ENCODE data around the gene MUC6.
"Not testable (repeated sequence)": the region's sequence is repeated elsewhere in the genome, so short reads cannot be mapped to it uniquely, and the experiment has no call there.

Gene MUC6

DNA sequence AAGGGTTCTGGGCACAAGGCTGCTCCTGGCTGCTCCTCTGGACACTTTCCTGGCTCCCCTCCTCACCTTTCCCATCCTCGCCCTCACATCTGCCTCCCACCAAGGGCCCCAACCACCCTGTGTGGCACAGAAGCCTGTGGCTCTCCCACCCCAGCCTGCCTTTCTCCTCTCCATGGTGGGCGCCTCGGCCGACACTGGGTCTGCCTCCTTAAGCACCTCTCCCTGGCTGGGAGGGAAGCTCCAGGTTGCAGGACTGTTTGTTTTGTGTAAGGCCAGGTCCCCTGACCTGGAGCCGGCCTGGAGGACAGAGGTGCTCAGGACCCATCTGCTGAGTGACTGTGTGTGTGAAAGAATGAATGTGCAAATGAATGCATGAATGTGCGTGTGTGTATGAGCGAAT is 14.1 kb downstream of the MUC6 start:
- no peak for DNase-seq

DNA sequence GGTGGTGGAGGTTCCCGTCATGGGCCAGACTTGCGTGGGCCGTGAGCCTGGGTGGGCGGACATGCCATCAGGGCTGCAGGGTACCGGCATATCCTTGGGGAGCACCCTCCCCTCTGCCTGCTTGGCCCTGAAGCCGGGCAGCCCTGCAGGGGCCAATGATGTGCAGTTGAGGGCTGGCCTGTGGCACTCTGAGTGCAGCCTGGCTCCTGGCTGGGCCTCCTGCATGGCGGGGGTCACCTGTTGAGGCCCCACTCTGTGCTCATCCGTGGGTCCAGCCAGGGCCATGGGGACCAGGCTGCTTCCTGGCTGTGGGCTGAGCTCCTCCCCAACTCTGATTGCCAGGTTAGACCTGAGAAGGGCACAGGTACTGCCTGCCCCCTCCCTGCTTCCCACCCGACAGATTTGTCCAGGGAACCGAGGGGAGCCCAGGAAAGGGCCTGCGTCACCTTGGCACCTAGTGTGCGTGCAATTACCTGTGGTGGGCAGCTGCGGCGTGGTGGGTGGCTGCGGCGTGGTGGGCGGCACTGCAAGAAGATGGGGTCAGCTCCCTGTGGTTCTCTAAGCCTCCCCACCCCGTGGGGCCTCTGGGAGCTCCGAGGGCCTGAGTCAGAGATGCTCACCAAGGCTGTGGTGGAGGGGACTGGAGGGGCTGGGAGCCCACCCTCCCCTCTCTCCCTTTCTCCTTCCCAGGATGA is 16.2 kb downstream of the MUC6 start:
- DNase-seq: no peak

- no peak for DNase-seq
These were observed 17.1 kb downstream of the MUC6 start for GRCh38 chr11:1019321-1019910.

DNA sequence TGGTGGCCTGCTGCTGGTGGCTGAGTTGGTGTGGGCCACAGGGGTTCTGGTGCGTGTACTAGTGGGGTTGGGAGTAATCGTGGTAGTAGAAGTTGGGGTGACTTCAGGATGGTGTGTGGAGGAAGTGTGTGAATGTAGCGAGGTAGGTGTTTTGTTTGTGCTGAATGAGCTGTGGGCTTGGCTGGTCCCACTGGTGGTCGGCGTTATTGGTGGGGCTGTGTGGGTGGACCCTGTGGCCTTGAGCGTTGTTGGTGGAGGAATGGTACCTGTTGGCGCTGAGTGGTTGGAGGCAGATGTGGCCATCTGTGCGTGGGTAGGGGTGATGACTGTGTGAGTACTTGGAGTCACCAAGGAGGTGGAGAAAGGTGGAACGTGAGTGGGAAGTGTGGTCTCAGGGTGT is 18.4 kb downstream of the MUC6 start:
- no peak for DNase-seq

DNA sequence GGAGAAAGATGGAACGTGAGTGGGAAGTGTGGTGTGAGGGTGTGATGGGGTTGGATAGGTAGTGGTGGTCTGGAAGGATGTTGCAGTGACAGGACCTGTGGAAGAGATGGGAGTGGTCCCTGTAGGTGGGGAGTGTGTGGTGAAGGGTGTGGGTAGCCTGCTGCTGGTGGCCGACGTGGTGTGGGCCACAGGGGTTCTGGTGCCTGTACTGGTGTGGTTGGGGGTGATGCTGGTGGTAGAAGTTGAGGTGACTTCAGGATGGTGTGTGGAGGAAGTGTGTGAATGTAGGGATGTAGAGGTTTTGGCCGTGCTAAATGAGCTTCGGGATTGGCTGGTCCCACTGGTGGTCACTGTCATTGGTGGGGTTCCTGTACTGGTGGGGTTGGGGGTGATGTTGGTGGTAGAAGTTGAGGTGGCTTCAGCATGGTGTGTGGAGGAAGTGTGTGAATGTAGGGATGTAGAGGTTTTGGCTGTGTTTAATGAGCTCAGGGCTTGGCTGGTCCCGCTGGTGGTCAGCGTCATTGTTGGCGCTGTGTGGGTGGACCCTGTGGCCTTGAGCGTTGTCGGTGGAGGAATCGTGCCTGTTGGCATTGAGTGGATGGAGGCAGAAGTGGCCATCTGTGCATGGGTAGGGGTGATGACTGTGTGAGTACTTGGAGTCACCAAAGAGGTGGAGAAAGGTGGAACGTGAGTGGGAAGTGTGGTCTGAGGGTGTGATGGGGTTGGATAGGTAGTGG is 19.1 kb downstream of the MUC6 start:
- DNase-seq: no peak

DNA sequence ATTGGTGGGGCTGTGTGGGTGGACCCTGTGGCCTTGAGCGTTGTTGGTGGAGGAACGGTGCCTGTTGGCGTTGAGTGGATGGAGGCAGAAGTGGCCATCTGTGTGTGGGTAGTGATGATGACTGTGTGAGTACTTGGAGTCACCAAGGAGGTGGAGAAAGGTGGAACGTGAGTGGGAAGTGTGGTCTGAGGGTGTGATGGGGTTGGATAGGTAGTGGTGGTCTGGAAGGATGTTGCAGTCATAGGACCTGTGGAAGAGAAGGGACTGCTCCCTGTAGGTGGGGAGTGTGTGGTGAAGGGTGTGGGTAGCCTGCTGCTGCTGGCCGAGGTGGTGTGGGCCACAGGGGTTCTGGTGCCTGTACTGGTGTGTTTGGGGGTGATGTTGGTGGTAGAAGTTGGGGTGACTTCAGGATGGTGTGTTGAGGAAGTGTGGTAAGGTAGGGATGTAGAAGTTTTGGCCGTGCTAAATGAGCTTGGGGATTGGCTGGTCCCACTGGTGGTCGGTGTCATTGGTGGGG is 19.9 kb downstream of the MUC6 start:
- not testable (repeated sequence) for DNase-seq

GRCh38 chr11:1015826-1016545 is 20.5 kb downstream of the MUC6 start:
- DNase-seq: no peak

GRCh38 chr11:1015064-1015463 is 21.5 kb downstream of the MUC6 start:
- DNase-seq: no peak

DNA sequence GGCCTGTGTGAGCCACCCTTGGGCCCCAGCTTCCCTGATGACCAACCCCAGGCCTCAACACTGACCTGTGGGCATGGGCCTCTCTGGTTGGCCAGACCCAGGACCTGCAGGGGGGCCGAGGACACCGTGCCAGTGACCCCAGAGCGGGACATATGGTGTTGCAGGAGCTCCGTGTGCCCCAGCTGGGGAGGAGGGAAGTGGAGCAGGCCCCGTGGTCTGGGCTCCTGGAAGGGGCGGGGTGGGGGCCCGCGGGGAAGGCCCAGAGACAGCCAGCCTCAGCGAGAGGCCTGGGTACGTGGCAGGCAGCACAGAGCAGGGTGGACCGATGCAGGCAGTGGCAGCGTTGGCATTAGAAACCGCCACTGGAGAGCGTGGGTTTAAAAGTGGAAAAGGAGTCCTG is 22.2 kb downstream of the MUC6 start:
- no peak for DNase-seq

DNA sequence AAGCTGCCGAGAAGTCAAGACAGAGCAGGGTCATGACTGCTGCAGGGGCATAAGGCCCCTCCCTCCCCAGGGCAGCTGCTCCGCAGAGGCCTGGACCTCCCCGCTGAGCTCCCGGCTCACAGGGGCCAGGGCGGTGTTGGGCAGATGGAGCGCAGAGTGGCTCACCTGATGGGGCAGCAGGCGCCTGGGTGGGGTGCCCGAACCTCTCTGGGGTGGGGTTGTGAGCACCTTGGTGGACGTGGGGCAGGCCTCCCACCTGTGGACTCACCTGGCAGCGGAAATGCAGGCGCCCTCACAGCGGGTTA is 22.9 kb downstream of the MUC6 start:
- no peak for DNase-seq

DNA sequence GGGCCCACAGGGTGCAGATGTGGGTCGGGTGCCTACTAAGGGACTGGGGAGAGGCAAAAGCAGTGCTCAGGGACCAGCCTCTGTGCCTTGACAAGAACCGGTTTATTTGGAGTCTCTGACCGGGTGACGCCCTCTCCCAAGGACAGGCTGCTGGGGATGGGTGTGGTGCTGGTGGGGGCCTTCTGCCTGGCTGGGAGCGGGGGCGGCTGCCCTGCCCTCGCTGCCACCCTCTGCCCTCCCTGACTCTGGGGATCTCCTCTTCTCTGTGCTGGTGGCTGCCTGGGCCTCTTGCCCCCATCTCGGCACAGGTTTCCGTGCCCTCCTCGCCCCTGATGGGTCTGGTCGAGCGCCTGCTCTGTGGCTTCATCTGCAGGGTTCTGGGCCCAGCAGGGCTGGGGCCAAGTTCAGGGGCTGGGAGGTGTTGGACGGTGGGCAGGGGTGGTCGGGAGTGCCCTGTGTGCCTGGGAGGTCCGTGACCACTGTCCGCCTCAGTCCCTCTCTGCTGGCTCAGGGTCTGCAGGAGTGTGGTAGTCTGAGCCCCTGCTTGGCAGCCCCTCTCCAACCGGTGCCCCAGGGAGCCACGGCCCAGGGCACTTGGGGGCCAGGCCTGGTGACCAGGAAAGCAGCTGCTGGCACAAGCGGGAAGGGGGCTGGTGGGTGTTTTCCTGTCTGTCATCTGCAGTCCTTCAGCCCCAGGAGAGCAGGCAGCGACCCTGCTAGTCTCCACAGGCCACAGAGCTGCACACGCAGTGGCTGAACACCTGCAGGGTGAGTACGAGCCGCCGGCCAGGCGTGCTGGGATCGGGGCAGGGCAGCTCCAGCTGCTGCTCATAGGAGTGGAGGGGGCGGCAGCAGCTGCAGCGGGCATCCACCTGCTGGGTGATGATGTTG is 23.5 kb downstream of the MUC6 start:
- DNase-seq: peak; percentile 68

- no peak for DNase-seq
These were observed 24.2 kb downstream of the MUC6 start for GRCh38 chr11:1012291-1012690.

DNA sequence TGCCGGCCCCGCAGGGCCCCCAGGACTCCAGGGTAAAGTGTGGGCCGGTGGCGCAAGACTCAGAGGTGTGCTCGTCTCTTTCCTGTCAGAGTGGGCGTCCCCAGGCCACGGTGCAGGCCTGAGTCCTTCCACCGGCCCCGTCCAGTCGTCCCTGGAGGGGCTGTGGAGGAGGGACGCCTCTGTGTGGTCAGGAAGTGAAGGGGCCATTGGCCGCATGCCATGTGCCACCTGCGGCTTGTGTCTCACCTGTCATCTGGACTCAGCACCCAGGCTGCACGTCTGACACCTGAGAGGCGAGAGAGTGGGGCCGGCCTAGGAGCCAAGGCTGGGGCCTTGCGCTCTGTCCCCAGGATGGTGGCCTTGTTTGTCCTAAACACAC is 25.2 kb downstream of the MUC6 start:
- no peak for DNase-seq

DNA sequence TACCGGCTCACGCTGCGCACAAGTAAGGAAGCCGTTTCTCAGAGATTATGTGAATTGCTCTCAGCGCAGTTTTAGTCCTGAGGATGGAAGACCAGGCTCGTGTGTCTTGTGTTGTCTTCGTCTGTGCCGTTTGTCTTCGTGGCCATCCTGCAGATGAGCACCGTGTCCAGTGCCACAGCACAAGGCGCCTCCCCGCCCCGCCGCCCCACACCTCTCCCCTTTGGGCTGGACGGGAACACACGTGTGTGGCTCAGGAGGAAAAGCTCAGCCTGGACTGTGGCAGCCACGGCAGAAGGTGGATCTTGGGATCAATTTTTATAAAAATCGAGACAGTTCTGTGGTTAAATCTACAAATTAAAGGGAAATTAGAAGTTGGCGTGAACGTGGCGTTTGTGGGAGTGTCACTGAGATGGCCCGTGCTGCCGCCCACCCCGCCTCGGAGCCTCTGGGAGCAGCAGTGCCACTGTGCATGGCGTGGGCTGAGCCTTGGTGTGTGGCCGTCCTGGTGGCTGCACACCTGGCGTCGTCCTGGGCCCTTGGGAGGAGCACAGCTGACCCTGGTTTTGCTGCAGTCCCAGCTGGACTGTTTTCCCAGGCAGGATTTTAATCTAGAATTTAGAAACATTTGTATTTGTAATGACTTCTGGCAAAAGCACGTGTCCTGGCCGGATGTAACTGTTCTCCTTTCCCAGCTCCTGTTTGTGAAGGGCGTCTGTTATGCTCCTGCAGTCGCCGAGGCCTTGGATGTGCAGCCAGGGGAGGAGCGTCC is 25.8 kb downstream of the MUC6 start:
- DNase-seq: no peak

DNA sequence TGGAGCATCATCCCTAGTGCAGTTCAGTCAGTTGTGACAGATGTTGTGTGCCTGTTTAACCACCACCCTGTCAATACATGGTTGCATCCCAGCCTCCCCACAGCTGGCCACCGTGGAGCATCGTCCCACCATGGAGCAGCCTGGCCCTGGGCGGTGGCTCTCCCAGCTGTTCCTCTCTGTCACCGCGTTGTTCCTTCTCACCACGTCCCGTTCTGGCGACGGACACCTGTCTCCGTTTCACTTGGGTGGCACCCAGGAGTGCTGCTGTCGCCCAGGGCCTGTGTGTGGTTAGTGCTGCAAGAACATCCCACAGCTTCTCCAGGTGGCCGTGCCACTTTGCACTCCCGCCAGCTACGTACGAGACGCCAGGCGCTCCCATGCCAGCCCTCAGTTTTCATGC is 26.5 kb downstream of the MUC6 start:
- no peak for DNase-seq

DNA sequence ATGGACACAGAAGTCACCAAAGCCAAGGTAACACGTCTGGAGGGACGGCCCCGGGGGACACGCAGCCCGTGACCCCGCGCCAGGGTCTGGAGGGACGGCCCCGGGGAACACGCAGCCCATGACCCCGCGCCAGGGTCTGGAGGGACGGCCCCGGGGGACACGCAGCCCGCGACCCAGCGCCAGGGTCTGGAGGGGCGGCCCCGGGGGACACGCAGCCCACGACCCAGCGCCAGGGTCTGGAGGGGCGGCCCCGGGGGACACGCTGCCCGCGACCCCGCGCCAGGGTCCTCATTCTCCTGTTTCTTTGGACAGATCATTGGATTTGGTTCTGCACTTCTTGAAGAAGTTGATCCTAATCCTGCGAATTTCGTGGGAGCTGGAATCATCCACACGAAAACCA is 27.1 kb downstream of the MUC6 start:
- DNase-seq: no peak

GRCh38 chr11:1008803-1009145 is 27.7 kb downstream of the MUC6 start:
- no peak for DNase-seq

DNA sequence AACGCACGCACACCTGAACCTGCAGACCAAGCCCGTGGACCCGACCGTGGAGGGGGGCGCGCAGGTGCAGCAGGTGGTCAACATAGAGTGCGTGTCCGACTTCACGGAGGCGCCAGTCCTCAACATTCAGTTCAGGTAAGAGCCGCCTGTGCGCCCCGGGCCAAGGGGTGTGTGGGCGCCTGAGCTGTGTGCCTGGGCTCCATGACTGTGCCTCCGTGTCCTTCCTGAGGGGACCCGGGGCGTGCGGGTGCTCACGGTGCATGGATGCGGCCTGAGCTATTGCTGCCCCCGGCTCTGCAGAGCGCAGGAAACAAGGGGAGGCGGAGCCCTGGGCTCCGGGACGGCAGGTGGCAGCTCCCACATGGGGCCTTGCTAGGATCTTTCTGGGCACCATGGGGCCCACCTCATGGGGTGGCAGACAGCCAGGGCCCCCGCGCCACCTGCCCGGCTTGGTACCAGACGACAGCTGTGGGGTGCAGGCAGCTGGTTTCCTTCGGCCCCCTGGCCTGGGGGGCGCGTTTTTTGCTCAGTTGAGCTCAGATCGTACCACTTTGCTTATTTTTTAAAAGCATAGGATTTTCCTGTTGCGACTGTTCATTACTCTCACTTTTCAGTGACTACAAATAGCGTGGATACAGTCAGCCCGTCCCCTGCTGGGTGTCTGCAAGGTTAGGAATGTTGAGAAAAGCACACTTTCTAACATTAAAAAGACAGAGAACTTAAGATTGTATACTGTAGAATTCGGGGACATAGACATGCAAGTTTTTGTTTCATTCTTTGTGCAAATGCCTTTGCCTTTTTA is 28.3 kb downstream of the MUC6 start:
- DNase-seq: no peak

DNA sequence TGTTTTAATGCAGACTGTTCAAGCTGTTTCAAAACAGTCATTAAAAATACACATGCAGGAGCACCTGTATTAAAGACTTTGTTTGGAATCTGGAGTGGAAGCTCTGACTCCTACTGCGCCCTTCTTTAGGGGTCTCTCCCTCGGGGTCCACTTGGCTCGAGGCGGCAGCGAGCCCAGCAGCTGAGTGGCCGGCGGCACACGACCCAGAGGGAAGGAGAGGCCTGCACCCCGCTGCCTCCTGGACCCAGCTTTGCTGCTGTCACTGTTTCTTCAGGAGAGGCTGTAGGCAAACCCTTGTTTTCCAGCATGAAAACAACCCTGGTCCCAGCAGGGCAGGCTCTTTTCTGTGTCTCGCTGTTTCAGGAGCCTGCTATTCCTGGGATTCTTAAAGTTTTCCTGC is 29.2 kb downstream of the MUC6 start:
- no peak for DNase-seq

DNA sequence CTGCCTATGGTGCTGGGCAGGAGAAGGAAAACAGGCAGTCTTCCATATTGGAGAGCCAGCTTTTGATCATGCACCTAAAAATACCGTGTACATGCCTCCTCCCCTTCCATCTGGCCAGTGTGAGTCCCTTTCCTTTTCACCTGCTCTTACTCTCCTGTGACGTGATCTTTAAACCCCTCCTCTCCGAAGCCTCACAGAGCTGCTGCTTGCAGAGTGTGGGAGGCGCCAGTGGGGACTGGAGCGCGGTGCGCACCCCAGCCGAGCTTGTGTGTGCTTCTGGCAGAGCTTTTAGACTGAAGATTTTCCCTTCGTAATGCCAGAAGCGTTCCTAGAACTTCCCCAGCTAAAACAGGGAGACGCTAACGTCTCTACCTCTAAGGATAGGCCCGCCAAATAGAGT is 29.8 kb downstream of the MUC6 start:
- peak; percentile 45 for DNase-seq

- DNase-seq: peak; percentile 59
These were observed 30.6 kb downstream of the MUC6 start for GRCh38 chr11:1005928-1006327.
